Endothelial cell of umbilical vein (primary cell): Measurements from ENCODE around the gene GPD2. TPM values are rescaled to one million over a fixed set of nuclear protein-coding genes. Genes with fewer than 3 reads are reported as not detected.
A peak's percentile ranks its signal among the peaks of the same experiment; 100 is the strongest.

Experiments
- BruUV-seq: library from RNA; stranded (reverse); fragments of 400-500 nt; replicated peaks from 2 replicates; lab custom pipeline; 2021; lab: Mats Ljungman, UMichigan
- CTCF ChIA-PET: fragments of 300-600, 350-600 bp; sonication (Branson Sonifier 250); formaldehyde crosslinking; loops from one replicate; lab custom pipeline; 2021; ENCODE audit warnings: antibody characterized with exemption, inconsistent platforms; lab: Charles Lee
- POLR2A ChIA-PET: fragments of 300-600, 350-600 bp; sonication (Branson Sonifier 250); formaldehyde crosslinking; loops from one replicate; lab custom pipeline; 2021; ENCODE audit warnings: antibody characterized with exemption, inconsistent platforms; lab: Charles Lee
- DNase-seq: peaks from one replicate; pipeline ENCODE4 v3.0.0-alpha.2; 2011; ENCODE audit warnings: low read depth, low spot score
- FAIRE-seq: peaks from 2 replicates; lab custom pipeline; 2011; peaks lifted over from hg19 to GRCh38; lab: Jason Lieb, UNC
- H2AFZ ChIP-seq: 2 replicates; pipeline ENCODE4 v1.6.0; 2012; ENCODE audit warnings: low read depth, low read length, control low read depth, inconsistent platforms
- H3K27ac ChIP-seq: 2 replicates; pipeline ENCODE4 v1.5.1; 2011; ENCODE audit warnings: low read depth, mild to moderate bottlenecking, control low read depth, low read length, moderate library complexity; ENCODE audit not compliant: insufficient read depth
- H3K27me3 ChIP-seq, 2 experiments: 2 replicates each; pipeline versions ENCODE4 v1.6.0 to v1.6.1; 2011; ENCODE audit warnings: low read length in 2 of 2, mixed read lengths in 1 of 2; ENCODE audit not compliant: control insufficient read depth in 2 of 2, insufficient read depth in 2 of 2
- H3K36me3 ChIP-seq, 2 experiments: 2 replicates in 1 of 2; 3 replicates in 1 of 2; pipeline ENCODE4 v1.5.1; 2011; ENCODE audit warnings: low read length in 2 of 2, mild to moderate bottlenecking in 1 of 2, moderate library complexity in 1 of 2; ENCODE audit not compliant: control insufficient read depth in 2 of 2, insufficient read depth in 2 of 2; ENCODE audit errors: extremely low read depth in 1 of 2
- H3K4me1 ChIP-seq: 3 replicates; pipeline ENCODE4 v1.5.1; 2011; ENCODE audit warnings: mild to moderate bottlenecking, low read length; ENCODE audit not compliant: control insufficient read depth, insufficient read depth; ENCODE audit errors: extremely low read depth
- H3K4me2 ChIP-seq: 2 replicates; pipeline ENCODE4 v1.6.1; 2011; ENCODE audit warnings: low read length, control low read depth, mixed read lengths; ENCODE audit not compliant: insufficient read depth
- H3K4me3 ChIP-seq, 3 experiments: fragments of 200-600 bp in 1 of 3; sonication (generic), shearing (Covaris generic) in 1 of 3; replicated peaks in 1 of 3; 2 replicates each; pipeline ENCODE4 v1.5.1; 2011 to 2016; ENCODE audit warnings: control low read depth in 3 of 3, low read length in 3 of 3, mild to moderate bottlenecking in 2 of 3, inconsistent platforms in 1 of 3, low read depth in 1 of 3, moderate library complexity in 1 of 3; ENCODE audit not compliant: insufficient read depth in 1 of 3
- H3K79me2 ChIP-seq: 2 replicates; pipeline ENCODE4 v1.6.0; 2012; ENCODE audit warnings: low read length, inconsistent platforms; ENCODE audit not compliant: control insufficient read depth, insufficient read depth
- H3K9ac ChIP-seq: replicated peaks from 2 replicates; pipeline ENCODE3; 2011; ENCODE audit warnings: low read length, control low read depth; ENCODE audit not compliant: insufficient read depth; ENCODE audit errors: extremely low read depth
- H3K9me1 ChIP-seq: replicated peaks from 3 replicates; pipeline ENCODE4 v1.6.0; 2011; ENCODE audit warnings: mild to moderate bottlenecking, low read length; ENCODE audit not compliant: control insufficient read depth, insufficient read depth; ENCODE audit errors: extremely low read depth
- H3K9me3 ChIP-seq: replicated peaks from 2 replicates; pipeline ENCODE4 v1.5.1; 2012; ENCODE audit warnings: low read length, inconsistent platforms; ENCODE audit not compliant: control insufficient read depth, insufficient read depth
- H4K20me1 ChIP-seq: replicated peaks from 2 replicates; pipeline ENCODE3; 2011; ENCODE audit warnings: mild to moderate bottlenecking, low read length; ENCODE audit not compliant: control insufficient read depth, insufficient read depth; ENCODE audit errors: extremely low read depth
- CTCF ChIP-seq, 2 donors: IDR thresholded peaks; 1 replicate in 1 of 2; 2 replicates in 1 of 2; pipeline ENCODE4 v1.5.1; 2011; ENCODE audit warnings: low read length in 2 of 2, mild to moderate bottlenecking in 2 of 2, moderate library complexity in 2 of 2, control low read depth in 1 of 2, inconsistent platforms in 1 of 2, low read depth in 1 of 2; ENCODE audit not compliant: insufficient read depth in 1 of 2; ENCODE audit errors: extremely low read depth in 1 of 2
- EZH2 ChIP-seq: IDR thresholded peaks from 2 replicates; pipeline ENCODE4 v1.6.1; 2012; ENCODE audit warnings: borderline replicate concordance, low read depth, mild to moderate bottlenecking, moderate library complexity, low read length, inconsistent platforms; ENCODE audit not compliant: severe bottlenecking
- FOS ChIP-seq: IDR thresholded peaks from 2 replicates; pipeline ENCODE4 v1.6.1; 2011; ENCODE audit warnings: mild to moderate bottlenecking, low read length, moderate library complexity, borderline replicate concordance; ENCODE audit not compliant: insufficient read depth
- GATA2 ChIP-seq: IDR thresholded peaks from 2 replicates; pipeline ENCODE4 v1.7.0; 2011; ENCODE audit warnings: low read depth, mild to moderate bottlenecking, moderate library complexity, mixed read lengths, low read length; ENCODE audit not compliant: insufficient read length, insufficient read depth
- MAX ChIP-seq: IDR thresholded peaks from 2 replicates; pipeline ENCODE4 v1.6.1; 2011; ENCODE audit not compliant: insufficient read depth, insufficient read length
- MYC ChIP-seq: IDR thresholded peaks from one replicate; pipeline ENCODE4 v1.6.1; 2011; ENCODE audit warnings: mild to moderate bottlenecking, low read depth, low read length
- POLR2A ChIP-seq: IDR thresholded peaks from 2 replicates; pipeline ENCODE4 v1.6.1; 2012; ENCODE audit warnings: low read depth, mild to moderate bottlenecking, control low read depth, low read length
- POLR2AphosphoS5 ChIP-seq: IDR thresholded peaks from 2 replicates; pipeline ENCODE4 v1.6.1; 2012; ENCODE audit warnings: low read depth, mild to moderate bottlenecking, control low read depth, low read length, moderate library complexity; ENCODE audit not compliant: insufficient read depth
- dilution Hi-C: fragments of 300-500 bp; cut with MboI; formaldehyde crosslinking; loops from one replicate; pipeline ENCODE4 v1.15.0; 2019; ENCODE audit warnings: low sequenced_read_pairs; ENCODE audit not compliant: extremely low pct_ligation_motif_present
- intact Hi-C: fragments of 100-400 bp; cut with micrococcal nuclease; formaldehyde crosslinking; loops from one replicate; pipeline ENCODE4 v1.10.0; 2022
- polyA plus RNA-seq, 4 experiments: library from polyadenylated mRNA; depleted of rRNA in 3 of 4; stranded (reverse) in 3 of 4; unstranded in 1 of 4; fragments of >200 nt; gene quantifications; 2 replicates each; pipeline versions ENCODE4 v1.2.1 to v1.2.3, GENCODE V29; 2011 to 2012; ENCODE audit warnings: missing spikeins in 1 of 4
- total RNA-seq: library from RNA; stranded (reverse); gene quantifications from 2 replicates; pipeline ENCODE4 v1.2.3, GENCODE V29; 2021

The GPD2 gene
- total and polyA plus RNA-seq, 2 donors (not counting 3 experiments of a cell fraction or from before 2014, with no cell fraction given): 6.6 to 37.0 TPM

GRCh38 chr2:156466739-156467405 lies 30.7 kb downstream of the GPD2 start:
- no peaks in the 10 kb centered on the region for H3K36me3 ChIP-seq
- no peaks in the 10 kb centered on the region for H3K9me1 ChIP-seq
- H3K27ac ChIP-seq: no peak overlapping the region
- H3K9ac ChIP-seq: peak overlapping the region; percentile 1
- H3K9me3 ChIP-seq: no peaks in the 10 kb centered on the region
- peak overlapping the region; percentile 26 for H2AFZ ChIP-seq
- H3K4me3 ChIP-seq: peak overlapping the region in 1 of 3 experiments; percentile 16
- intact Hi-C loops: loop anchor here (10.0 kb wide), 1 partner anchor 132 kb away; the partner anchor contains the start of gene NR4A2
- H3K4me1 ChIP-seq: peaks cover 27% of the 10 kb centered on the region
- H3K79me2 ChIP-seq: peaks cover 4% of the 10 kb centered on the region
- BruUV-seq: no TSS peak
- H4K20me1 ChIP-seq: no peaks in the 10 kb centered on the region
- no peak for TF ChIP-seq EZH2
- no peak for TF ChIP-seq POLR2A
- no peak for TF ChIP-seq POLR2AphosphoS5
- TF ChIP-seq CTCF (IDR thresholded peaks at IDR 0.05; ENCODE audit: extremely low read depth in 1 of 2, insufficient read depth in 1 of 2, low read depth in 1 of 2, low read length in 2 of 2): no peak
- no peak for TF ChIP-seq MYC
- TF ChIP-seq MAX: no peak
- no peak for TF ChIP-seq FOS
- TF ChIP-seq GATA2: no peak
- POLR2A ChIA-PET: interaction anchor here (1.0 kb wide), 1 partner anchor 124 kb away, joined by 3 read pairs; no protein-coding TSS in a partner anchor
- DNase-seq (peak; percentile 60), FAIRE-seq (no peak)
- CTCF ChIA-PET: interaction anchor here (0.7 to 1.3 kb wide), 3 partner anchors 9 to 66 kb away, joined by 3 to 4 read pairs (median 3); no protein-coding TSS in a partner anchor
- peak overlapping the region; percentile 61 for H3K4me2 ChIP-seq
- no peaks in the 10 kb centered on the region for H3K27me3 ChIP-seq
- dilution Hi-C loops: no loop called here
